GM18505 (cell line): ENCODE results near the gene LRRC10B.

ENCODE experiments used
- ATAC-seq: cut with Tn5 transposase; IDR thresholded peaks from one replicate; pipeline ENCODE4 v1.9.1; 2021; ENCODE audit not compliant: unreplicated experiment
- POLR2A ChIP-seq: IDR thresholded peaks from 4 replicates; pipeline ENCODE4 v1.6.1; 2011; ENCODE audit warnings: borderline replicate concordance; ENCODE audit not compliant: insufficient read depth, insufficient read length; ENCODE audit errors: extremely low read depth

The LRRC10B gene

DNA sequence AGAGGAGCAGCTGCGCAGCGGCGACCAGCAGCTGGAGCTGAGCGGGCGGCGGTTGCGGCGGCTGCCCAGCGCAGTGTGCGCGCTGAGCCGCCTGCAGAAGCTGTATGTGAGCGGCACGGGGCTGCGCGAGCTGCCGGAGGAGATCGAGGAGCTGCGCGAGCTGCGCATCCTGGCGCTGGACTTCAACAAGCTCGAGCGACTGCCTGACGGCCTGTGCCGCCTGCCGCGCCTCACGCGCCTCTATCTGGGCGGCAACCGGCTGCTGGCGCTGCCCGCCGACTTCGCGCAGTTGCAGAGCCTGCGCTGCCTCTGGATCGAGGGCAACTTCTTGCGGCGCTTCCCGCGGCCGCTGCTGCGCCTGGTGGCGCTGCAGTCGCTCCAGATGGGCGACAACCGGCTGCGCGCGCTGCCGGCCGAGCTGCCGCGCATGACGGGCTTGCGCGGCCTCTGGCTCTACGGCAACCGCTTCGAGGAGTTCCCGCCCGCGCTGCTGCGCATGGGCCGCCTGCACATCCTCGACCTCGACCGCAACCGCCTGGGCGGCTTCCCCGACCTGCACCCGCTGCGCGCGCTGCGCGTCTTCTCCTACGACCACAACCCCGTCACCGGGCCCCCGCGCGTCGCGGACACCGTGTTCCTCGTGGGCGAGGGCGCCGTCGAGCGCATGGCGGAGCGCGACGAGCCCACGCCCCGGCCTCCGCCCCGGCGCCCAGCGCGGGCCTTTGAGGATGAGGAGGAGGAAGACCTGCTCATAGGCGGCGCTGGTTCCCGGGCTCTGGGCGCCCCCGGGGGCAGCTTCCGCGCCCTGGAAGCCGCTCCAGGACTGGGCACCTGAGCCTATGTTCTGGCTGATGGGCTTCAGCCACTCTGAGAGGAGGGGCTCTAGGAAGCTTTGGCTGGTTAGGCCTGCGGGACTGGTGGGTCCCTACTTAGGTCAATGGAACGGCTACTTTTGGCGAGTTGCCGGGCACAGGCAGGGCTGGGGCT lies 787 bp downstream of the LRRC10B start:
- peak; percentile 53 for ATAC-seq
- TF ChIP-seq POLR2A, result no peak

DNA sequence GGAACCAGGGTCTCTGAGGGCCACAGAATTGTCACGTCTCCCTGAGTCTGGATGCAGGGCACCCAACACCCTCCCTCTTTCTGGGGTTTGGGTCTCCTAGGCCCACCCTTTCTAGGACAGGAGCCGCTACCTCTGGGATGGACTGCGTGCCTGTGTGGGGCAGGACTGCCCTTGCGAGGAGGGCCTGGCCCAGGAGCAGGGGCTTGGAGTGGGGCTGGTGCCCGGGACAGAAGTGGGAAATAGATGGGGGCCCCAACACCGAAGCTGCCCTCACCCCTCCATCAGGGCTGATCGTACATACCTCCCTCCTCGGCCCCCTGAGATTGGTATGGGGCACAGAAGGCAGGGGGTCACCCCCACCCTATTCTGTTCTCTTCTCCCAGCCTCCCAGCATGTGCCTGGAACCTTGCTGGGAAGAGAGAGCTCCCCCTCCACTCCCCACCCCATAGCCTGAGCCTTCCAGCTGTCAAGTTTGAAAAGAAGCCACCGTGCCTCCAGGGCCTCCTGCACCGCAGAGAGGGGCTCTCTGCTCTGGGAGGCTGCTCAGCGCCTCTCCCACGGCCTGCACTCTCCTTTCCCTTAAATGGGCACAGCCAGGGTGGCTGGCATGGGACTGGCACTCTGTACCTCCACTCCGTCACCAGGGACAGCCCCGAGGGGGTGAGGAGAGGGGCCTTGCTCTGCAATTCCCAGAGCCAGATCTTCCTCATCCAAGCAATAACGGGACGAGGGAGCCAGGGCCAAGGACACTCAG lies 1.8 kb downstream of the LRRC10B start:
- ATAC-seq, result no peak
- no peak for TF ChIP-seq POLR2A

DNA sequence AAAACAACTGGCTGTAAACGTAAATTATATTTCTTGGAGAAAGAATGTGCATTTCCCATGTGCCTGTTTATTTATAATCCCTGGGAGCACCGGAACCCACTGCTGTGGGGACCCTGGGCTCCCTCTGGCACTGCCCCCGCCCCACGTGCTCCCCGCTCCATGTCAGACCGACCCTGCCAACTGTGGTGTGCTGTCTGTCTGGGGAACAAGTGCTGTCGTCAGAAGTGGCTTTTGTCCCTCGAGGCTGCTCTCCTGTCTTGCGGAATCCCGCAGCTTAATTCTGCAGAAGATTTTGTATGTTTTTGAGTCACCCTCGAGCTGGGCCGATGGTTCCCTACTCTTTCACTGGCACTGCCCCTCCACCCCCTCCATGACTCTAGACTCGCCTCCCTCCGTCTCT lies 2.4 kb downstream of the LRRC10B start:
- ATAC-seq, result no peak
- no peak for TF ChIP-seq POLR2A

DNA sequence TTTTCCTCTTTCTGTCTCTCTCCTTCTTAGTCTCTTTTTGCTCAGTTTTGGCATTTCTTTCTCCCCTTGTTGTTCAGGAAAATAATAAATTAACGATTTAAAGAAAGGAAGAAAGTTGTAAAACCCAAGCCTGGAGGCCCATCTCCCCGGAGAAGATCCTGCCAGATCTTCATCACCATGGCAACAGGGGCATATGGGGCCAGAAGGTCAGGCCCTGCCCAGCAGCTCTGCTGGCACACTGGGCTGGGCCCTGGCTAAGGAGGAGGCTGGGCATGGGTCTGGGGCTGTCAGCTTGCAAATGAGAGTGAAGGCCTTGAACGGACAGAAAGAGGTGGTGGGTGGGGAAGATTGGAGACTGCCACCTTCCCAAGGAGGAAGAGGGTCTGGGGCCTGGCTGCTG lies 2.8 kb downstream of the LRRC10B start:
- no peak for ATAC-seq
- no peak for TF ChIP-seq POLR2A

DNA sequence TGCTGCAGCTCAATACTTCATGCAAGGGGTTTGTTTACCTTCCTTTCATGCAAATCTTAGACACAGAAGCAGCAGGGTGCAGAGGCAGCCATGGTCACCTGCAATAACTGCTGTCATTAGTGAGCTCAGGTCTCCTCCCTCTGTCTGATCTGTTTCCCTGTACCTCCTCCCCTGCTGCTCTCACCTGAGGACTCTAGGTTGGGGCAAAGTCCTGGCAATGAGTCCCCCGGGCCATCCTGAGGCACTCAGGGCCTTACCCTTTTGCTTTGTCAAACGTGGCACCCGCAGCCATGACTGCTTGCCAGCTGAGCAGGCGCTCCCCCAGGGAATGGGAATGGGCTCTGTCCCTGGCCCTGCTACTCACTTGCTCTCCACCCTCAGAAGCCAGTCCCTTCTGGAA lies 3.9 kb downstream of the LRRC10B start:
- no peak for TF ChIP-seq POLR2A
- no peak for ATAC-seq

DNA sequence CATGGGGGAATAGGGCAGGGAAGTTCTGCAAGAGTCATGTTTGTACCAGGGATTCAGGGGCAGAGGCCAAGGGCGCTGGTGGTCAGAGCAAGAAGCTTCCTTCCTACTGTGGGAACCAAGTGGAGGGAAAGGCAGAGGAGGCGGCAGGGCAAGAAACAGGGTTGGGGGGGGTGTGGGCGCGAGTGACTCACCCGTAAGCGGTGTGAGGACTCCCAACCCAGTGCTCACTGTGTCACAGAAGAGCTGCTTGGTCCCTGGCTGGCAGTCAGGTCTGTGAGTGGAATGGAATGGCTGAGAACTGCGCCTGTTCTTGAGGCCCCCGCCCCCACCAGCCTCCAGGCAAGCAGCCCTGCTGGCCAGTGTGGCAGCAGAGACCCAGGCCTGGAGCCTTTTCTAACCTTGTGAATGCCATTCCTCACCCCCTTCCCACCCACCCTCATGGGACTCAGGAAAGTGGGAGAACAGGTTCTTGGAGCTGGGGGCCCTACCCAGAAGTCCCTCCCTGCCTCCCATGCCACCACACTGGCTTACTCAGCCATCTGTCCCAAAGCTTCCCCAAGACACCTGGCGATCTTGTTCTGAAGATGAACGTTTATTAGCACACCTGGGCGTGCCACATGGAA lies 4.7 kb downstream of the LRRC10B start:
- no peak for ATAC-seq
- no peak for TF ChIP-seq POLR2A

DNA sequence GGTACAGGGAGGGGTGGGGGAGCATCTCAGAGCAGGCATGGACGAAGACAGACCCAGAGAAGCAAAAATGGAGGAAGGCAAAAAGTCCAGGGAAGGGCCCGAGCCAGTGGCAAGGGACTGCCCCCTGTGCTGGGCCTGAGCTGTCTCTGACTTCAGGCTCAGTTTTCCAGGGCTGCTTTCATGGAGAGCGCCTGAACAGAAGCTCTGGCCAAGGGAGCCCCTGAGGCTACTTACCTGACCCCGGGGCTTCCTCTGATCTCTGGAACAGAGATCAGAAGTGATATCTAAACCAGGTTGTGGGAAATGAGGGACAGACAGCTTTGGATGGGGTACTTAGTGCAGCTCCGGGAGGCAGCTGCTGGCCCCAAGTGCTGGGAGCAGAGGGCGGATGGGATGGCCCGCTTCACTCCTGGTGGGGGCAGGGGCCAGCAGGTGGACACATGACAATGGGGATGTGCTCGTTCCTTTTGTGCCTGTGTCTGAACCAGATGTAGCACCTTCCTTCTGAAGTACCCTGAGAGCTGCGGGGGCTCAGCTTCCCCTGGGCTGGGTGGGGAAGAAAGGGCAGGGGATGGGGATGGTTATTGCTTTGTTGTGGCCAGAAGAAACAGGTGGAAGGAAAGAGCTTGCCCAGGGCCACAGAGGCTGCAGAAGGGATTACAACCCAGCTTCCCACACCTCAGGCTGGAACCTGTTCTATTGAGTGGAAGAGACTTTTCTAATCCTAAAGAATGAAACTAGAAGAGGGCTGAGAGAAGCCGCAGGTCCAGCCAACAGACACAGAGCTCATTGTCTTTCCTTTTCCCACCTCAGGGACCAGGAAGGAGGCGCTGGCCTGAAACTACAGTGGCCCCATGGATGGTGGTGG lies 5.7 kb downstream of the LRRC10B start:
- ATAC-seq, result no peak
- TF ChIP-seq POLR2A, result no peak

DNA sequence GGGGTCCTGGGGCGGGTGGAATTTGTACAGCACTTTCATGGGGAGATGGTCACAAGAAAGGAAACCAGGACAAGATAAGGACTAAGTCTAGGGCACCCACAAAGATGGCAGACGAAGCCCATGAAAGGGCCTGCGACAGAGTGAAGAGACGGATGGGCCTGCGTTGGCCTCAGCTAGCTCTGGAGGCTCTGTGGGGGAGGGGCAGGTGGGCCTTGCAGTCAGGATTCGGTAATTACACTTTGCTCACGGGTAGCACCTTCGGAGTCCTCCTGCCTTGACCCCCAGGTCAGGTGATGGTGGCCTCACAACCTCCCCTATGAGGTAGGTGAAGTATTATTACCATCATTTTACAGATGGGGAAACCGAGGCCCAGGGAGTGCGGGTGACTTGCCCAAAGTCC lies 7.1 kb downstream of the LRRC10B start:
- TF ChIP-seq POLR2A, result no peak
- no peak for ATAC-seq

DNA sequence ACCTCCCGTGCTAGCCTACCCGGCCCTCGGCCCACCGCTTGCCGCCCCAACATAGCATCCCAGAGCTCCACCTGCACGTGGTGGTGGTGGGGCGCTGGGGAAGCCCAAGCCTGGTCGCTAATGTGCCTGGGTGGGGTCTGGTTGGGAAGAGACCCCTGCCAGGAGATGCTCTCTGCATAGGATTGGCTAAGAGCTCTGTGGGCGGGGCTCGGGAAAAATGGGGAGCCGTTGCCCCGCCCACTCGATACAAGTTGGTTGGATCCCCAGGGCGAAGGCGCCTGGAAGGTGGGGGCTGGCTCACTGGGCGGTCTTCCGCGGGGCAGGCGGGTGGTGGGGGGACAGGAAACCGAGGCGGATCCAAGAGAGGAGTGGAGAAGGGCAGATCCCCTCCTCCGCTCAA lies 7.6 kb downstream of the LRRC10B start:
- ATAC-seq, result no peak
- no peak for TF ChIP-seq POLR2A

DNA sequence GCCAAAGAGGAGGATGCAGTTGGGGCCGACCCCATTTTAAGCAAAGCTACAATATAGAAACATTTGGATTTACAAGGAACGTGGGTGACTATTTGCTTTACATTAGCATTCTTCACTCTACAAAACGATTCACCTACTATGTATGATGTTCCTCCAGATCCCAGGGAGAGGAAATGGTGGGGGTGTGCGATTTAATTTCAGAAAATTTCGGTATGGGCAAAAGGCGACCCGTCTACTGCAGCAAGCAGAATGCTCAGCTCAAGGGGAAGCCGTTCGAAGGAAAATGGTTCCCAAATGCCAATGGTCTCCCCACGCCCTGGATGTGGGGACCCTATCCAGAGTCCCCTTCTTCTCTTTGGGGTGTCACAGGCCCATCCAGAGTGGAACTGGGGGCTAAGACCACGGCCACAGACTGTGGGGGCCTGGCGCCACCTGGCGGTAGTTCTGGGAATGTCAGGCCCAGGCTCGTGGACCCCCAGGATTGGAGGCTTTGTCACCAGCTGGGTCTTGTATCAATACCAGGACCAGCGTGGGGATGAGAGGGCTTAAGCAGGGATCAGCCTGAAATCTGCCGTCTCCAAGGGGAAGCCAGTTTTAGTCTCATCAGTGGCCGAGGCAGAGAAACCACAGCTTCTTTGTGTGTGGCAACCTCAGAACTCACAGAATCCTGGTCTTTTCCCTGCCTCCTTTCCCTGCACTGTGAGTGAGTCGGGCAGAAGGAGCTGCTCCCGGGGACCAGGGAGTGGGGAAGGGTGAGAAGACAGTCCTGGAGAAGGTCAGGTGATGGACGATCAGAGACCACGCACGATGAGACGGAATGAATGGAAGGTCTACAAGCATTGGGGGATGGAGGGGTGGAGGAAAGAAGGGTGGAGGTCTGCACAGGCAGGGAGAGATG lies 8.4 kb downstream of the LRRC10B start:
- TF ChIP-seq POLR2A, result no peak
- ATAC-seq, result no peak

DNA sequence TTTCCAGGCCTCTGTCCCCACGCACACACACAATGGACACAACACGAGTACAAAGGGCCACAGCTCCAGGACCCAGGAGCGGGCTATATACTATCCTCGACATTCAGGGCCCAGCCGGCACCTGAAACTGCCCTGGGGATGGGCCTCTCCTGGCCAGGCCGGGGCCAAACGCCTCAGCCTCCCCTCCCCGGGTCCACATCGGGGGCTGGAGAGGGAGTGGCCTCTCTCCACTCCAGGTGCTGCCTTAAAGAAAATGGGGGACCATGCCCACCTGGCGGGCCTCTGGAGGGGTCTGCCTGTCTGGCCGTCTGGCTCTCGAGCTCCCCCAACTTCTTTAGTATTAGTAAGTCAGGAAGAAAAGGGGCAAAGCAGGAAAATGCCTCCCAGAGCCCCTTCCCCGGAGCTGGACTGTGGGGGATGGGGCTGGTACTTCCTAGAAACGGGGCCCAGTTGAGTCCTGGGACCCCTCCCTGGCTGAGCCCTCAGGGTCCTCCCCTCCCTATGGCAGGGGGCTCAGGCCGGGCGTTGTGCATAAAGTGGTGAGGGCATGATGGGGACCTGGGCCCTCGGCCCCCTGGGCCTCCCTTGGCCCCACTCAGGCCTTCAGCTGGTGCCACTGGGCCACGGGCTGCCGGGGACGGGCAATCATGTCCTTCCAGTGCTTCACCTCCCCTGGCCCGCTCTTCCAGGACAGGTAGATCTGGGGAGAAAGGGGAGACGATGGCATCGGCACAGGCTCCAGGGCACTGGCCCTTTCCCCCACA lies 9.7 kb downstream of the LRRC10B start:
- no peak for ATAC-seq
- no peak for TF ChIP-seq POLR2A
